GM18517 (cell line): ENCODE results near the gene ZNHIT2.
"Not testable (repeated sequence)": the region's sequence is repeated elsewhere in the genome, so short reads cannot be mapped to it uniquely, and the experiment has no call there.

Source experiments
- ATAC-seq: cut with Tn5 transposase; IDR thresholded peaks from one replicate; pipeline ENCODE4 v1.9.1; 2021; ENCODE audit warnings: mild to moderate bottlenecking, moderate library complexity; ENCODE audit not compliant: unreplicated experiment

The ZNHIT2 gene

DNA sequence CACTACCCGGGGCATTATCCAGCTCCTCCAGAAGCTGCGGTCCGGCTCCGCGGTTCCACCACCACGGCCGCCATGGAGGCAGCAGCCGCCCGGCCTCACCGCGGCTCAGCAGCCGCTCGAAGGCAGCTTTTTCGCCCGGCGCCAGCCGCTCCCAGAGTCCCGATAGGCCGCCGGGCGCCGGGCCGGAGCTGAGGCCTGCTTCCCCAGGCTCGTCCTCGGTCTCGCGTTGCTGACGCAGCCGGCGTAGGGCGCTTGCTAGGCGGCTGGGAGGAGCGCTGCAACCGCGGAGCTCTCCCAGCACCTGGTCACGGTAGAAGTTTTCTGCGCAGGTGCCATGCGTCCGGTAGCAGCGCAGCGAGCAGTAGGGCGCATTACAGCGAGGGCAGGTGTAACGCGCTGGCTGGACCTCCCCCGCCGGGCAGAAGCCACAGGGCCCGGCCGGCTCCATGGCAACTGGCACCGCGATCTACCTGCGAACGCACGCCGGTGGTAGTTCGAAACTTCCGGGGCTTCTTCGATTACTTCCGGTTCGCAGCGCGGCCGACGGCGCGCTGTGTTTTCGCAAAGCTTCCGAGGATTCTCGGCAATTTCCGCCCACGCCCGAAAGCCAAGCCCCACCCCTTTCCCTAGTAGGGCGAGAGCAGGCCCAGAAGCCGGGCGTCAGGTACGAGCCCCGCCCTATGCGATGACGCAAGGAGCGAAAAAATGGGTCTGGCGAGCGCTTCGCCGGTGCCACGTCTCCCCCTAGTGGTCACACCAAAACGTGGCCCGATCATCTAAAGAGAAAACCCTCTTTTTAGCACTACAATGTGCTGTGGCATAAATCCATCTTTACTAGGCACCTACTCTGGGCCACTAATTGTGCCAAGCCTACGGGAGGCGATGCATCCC lies at the start of gene ZNHIT2:
Gene ZNHIT2, minus strand, starts transcription at position 496 of the 891 bp plus-strand sequence. Its CDS starts 48 bp downstream, at position 448.
- ATAC-seq = peak; percentile 63

- ATAC-seq = no peak
Observed at GRCh38 chr11:65166893-65167292, 49.4 kb upstream of the ZNHIT2 start.

- ATAC-seq = no peak
Observed at GRCh38 chr11:65165410-65166317, 48.2 kb upstream of the ZNHIT2 start.

GRCh38 chr11:65163684-65164083 lies 46.2 kb upstream of the ZNHIT2 start:
- no peak for ATAC-seq

DNA sequence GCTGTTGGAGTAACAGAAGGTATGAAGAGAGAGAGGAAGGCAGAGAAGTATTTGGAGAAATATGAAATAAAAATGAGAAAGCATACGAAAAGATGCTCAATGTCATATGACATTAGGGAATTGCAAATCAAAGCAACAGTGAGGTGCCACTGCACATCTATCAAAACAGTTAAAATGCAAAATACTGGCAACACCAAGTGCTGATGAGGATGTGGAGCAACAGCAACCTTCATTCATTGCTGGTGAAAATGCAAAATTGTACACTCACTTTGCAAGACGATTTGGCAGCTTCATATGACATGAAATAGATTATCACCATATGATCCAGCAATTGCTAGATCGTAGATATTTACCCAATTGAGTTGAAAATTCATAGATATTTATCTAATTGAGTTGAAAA lies 43.1 kb upstream of the ZNHIT2 start:
- no peak for ATAC-seq

DNA sequence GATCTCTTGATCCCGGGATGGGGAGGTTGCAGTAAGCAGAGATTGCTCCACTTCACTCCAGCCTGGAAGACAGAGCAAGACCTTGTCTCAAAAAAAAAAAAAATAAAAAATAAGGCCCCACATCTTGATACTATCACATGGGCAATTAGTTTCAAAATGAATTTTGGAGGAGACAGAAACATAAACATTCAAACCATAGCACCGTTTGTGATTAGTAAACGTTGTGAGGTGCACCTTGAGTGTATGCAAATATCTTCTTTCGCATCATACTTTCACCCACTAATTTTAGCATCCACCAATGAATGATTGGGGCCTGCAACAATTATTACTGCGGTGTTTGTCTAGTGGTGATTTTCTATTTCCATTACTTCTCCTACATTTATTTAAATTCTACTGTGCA lies 41.5 kb upstream of the ZNHIT2 start:
- peak; percentile 77 for ATAC-seq

DNA sequence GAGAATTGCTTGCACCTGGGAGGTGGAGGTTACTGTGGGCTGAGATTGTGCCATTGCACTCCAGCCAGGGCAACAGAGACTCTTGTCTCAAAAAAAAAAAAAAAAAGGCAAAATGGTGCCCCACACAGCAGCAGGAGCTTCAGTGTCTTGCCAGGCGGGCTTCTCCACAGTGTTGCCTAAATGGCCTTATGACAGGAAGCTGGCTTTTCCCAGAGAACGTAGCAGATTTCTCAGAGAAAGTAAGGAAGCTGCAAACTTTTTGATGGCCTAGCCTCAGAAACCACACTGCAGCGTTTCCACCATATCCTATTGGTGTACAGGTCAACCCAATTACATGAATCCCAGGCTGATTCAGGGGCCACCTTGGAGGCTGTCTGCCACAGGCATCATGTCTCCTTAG lies 39.8 kb upstream of the ZNHIT2 start:
- ATAC-seq = no peak

GRCh38 chr11:65156926-65157325 lies 39.4 kb upstream of the ZNHIT2 start:
- ATAC-seq = no peak

- ATAC-seq = no peak
Observed at GRCh38 chr11:65156256-65156655, 38.8 kb upstream of the ZNHIT2 start.

DNA sequence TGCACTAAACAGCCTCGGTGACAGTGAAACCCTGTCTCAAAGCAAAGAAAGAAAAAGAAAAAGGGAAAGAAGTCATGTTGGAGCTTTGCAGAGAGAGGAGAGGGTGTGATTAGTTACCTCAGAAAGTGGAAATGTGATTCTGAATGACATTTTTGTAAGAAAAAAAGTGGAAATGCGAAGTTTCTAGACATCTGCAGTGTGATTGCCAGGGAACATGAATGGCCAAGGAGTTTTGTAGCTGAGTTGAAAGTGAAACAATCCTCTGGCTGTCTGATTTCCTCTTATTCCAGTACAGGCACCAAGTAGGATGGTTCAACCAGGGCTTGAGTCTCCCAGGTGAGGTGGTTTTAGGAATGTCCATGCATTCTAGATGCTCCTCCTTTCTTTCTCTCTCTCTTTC lies 34.6 kb upstream of the ZNHIT2 start:
- no peak for ATAC-seq

DNA sequence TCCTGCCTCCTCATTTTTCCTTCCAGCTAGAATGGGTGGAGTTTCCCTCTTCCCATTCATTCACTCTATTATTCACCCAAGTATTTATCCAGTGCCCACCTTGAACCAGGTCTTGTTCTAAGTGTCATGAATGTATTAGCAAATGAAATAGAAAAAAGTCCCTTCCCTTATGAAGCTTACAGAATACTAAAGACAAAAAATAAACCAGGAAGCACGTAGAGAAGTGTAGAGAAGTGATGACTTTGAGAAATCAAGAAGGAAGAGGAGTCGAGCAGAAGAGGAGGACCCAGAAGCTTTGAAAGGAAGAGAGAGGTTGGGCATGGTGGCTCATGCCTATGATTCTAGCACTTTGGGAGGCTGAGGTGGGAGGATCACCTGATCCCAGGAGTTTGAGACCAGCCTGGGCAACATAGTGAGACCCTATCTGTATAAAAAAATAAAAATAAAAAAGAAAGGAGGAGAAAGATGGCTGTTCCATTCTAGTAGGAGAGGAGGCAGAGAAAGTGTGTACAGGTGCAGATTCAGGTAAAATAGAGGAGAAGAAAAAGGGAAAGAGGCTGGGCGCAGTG lies 33.9 kb upstream of the ZNHIT2 start:
- no peak for ATAC-seq

GRCh38 chr11:65150509-65151299 lies 33.2 kb upstream of the ZNHIT2 start:
- no peak for ATAC-seq

GRCh38 chr11:65150131-65150508 lies 32.6 kb upstream of the ZNHIT2 start:
- ATAC-seq = not testable (repeated sequence)

DNA sequence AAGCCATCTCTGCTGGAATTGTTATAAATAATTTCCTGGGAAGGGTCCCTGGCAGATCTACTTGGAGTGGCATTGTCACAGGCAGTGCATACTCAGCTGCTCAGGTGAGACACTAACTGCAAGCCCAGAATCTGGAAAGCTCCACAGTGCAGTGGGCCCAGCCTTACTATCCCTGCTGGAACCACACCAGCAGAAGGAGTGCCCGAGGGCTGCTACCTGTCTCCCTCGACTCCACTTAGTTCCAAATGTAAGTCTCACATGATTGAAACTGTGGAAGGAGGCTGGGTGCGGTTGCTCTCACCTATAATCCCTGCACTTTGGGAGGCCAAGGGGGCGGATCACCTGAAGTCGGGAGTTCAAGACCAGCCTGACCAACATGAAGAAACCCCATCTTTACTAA lies 31.2 kb upstream of the ZNHIT2 start:
- ATAC-seq = no peak

- ATAC-seq = no peak
Observed at GRCh38 chr11:65147352-65148075, 30.0 kb upstream of the ZNHIT2 start.

DNA sequence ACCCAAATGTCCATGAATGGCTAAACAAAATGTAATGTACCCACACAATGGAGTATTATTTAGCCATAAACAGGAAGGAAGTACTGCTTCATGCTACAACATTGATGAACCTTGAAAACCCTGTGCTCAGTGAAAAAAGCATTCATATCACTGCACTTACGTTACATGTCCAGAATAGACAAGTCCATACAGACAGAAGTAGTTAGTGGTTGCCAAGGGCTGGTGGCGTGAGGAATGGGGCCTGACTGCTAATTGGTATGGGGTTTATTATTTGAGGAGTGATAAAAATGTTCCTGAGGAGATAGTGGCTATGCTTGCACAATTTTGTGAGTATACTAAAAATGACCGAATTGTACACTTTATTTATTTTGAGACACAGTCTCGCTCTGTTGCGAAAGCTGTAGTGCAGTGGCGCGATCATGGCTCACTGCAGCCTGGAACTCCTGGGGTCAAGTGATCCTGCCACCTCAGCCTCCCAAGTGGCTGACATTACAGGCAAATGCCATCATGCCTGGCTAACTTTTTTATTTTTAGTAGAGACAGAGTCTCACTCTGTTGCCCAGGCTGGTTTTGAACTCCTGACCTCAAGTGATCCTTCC lies 24.5 kb upstream of the ZNHIT2 start:
- no peak for ATAC-seq

GRCh38 chr11:65136515-65137096 lies 19.1 kb upstream of the ZNHIT2 start:
- ATAC-seq = no peak

DNA sequence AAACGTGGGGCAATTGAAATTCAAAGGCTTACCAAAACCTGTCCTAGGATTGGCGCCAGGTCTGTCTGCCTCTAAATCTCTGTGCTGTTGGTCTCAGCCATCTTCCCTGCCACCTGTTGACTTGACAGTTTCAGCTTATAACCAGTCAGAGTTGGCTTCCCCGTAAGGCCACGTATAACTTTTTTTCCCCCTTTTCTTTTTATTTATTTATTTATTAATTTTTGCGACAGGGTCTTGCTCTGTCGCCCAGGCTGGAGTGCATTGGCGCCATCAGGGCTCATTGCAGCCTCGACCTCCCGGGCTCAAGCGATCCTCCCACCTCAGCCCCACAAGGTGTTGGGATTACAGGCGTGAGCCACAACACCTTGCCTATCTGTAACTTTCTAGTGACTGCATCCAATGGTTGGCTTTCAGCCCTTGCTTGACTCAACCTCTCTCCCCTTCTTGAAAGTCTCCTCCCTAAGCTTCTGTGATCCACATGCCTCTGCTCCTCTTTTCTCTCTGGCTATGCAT lies 18.2 kb upstream of the ZNHIT2 start:
- ATAC-seq = no peak
